Body of pancreas (tissue), 4 donors: ENCODE data around the gene OR5C1.

Experiments
- POLR2A ChIP-seq, 3 donors: fragments of 450-650 bp; IDR thresholded peaks; one replicate each; pipeline ENCODE4 v1.6.1; 2016; ENCODE audit warnings: antibody characterized with exemption in 3 of 3, mild to moderate bottlenecking in 2 of 3
- TF ChIP-seq, protein P1 (sequence below), 7 experiments: fragments of 450-650 bp in 4 of 7; fragments of 200-600 bp in 3 of 7; sonication (generic) in 3 of 7; IDR thresholded peaks; one replicate each; pipeline ENCODE4 v1.5.1; 2016 to 2019; ENCODE audit warnings: antibody characterized with exemption in 7 of 7

DNA sequence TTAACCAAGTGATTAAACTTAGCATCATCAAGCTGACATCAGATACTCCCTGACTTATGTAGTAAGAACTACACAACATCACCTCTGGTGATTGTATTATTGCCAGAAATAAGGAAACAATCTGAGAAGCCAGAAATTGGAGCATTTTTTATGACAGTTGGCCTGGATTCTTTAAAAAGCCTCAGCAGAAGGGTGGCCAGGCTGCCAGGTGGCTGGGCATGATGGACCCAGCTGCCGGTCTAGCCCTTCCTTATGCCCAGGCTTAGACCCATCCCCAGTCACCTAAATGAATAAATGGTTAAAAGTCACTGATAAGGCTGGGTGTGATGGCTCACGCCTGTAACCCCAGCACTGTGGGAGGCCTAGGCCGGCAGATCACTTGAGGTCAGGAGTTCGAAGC is 24.0 kb downstream of the OR5C1 start:
- TF ChIP-seq, protein P1, sequence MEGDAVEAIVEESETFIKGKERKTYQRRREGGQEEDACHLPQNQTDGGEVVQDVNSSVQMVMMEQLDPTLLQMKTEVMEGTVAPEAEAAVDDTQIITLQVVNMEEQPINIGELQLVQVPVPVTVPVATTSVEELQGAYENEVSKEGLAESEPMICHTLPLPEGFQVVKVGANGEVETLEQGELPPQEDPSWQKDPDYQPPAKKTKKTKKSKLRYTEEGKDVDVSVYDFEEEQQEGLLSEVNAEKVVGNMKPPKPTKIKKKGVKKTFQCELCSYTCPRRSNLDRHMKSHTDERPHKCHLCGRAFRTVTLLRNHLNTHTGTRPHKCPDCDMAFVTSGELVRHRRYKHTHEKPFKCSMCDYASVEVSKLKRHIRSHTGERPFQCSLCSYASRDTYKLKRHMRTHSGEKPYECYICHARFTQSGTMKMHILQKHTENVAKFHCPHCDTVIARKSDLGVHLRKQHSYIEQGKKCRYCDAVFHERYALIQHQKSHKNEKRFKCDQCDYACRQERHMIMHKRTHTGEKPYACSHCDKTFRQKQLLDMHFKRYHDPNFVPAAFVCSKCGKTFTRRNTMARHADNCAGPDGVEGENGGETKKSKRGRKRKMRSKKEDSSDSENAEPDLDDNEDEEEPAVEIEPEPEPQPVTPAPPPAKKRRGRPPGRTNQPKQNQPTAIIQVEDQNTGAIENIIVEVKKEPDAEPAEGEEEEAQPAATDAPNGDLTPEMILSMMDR (IDR thresholded peaks at IDR 0.05): no peak
- TF ChIP-seq POLR2A (IDR thresholded peaks at IDR 0.05): no peak
